GM19035 (cell line): ENCODE results near the gene LRRTM4.
"Not testable (repeated sequence)": the region's sequence is repeated elsewhere in the genome, so short reads cannot be mapped to it uniquely, and the experiment has no call there.

Experiments used
- ATAC-seq: cut with Tn5 transposase; IDR thresholded peaks from one replicate; pipeline ENCODE4 v1.9.1; 2021; ENCODE audit not compliant: unreplicated experiment

The LRRTM4 gene

GRCh38 chr2:76760367-76760704 is 761.8 kb downstream of the LRRTM4 start:
- no peak for ATAC-seq

GRCh38 chr2:76759634-76760366 is 762.4 kb downstream of the LRRTM4 start:
- ATAC-seq: no peak

- ATAC-seq: no peak
Measured at GRCh38 chr2:76752506-76752905, 769.7 kb downstream of the LRRTM4 start.

- no peak for ATAC-seq
Measured at GRCh38 chr2:76749858-76750257, 772.3 kb downstream of the LRRTM4 start.

- ATAC-seq: no peak
Measured at GRCh38 chr2:76748581-76749296, 773.4 kb downstream of the LRRTM4 start.

- no peak for ATAC-seq
Measured at GRCh38 chr2:76745605-76746004, 776.6 kb downstream of the LRRTM4 start.

- no peak for ATAC-seq
Measured at GRCh38 chr2:76737607-76738006, 784.6 kb downstream of the LRRTM4 start.

GRCh38 chr2:76733736-76734135 is 788.4 kb downstream of the LRRTM4 start:
- ATAC-seq: no peak

GRCh38 chr2:76731157-76731556 is 791.0 kb downstream of the LRRTM4 start:
- no peak for ATAC-seq

GRCh38 chr2:76730021-76730420 is 792.2 kb downstream of the LRRTM4 start:
- no peak for ATAC-seq

- no peak for ATAC-seq
Measured at GRCh38 chr2:76721226-76721625, 801.0 kb downstream of the LRRTM4 start.

GRCh38 chr2:76713312-76713711 is 808.9 kb downstream of the LRRTM4 start:
- ATAC-seq: no peak

GRCh38 chr2:76711490-76711889 is 810.7 kb downstream of the LRRTM4 start:
- no peak for ATAC-seq

- no peak for ATAC-seq
Measured at GRCh38 chr2:76700894-76701293, 821.3 kb downstream of the LRRTM4 start.

GRCh38 chr2:76697998-76698713 is 824.0 kb downstream of the LRRTM4 start:
- ATAC-seq: not testable (repeated sequence)
